Measurements from ENCODE around the gene SELENOV.

DNA sequence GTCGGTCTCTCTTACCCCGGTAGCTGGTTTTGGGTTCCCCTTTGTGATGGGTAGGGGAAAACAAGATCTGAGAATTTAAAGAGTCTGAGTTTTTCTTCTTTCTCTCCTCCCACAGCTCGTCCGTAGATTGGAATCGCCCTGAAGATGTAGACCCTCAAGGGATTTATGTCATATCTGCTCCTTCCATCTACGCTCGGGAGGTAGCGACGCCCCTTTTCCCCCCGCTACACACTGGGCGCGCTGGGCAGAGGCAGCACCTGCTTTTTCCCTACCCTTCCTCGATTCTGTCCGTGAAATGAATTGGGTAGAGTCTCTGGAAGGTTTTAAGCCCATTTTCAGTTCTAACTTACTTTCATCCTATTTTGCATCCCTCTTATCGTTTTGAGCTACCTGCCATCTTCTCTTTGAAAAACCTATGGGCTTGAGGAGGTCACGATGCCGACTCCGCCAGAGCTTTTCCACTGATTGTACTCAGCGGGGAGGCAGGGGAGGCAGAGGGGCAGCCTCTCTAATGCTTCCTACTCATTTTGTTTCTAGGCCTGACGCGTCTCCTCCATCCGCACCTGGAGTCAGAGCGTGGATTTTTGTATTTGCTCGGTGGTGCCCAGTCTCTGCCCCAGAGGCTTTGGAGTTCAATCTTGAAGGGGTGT is 7.1 kb upstream of the SELENOV start:
- TF ChIP-seq YY1 (IDR thresholded peaks at IDR 0.05; ENCODE audit: insufficient read depth, insufficient read length): no peak
- no peak for TF ChIP-seq SUZ12 (IDR thresholded peaks at IDR 0.05; ENCODE audit: extremely low read depth, insufficient read depth, insufficient read length)
